K562 (cell line): ENCODE measurements around the gene PIM3. TPM values are rescaled to one million over a fixed set of nuclear protein-coding genes. Genes with fewer than 3 reads are reported as not detected.

Experiments
- AFF1 ChIP-seq, 2 experiments: fragments of 450-650 bp; IDR thresholded peaks; 2 replicates each; pipeline ENCODE4 v1.6.1; 2018; ENCODE audit warnings: mild to moderate bottlenecking in 2 of 2, low read depth in 1 of 2; ENCODE audit not compliant: partially characterized antibody in 2 of 2
- BCOR ChIP-seq: fragments of 450-650 bp; IDR thresholded peaks from 2 replicates; pipeline ENCODE4 v1.6.1; 2016
- BRF2 ChIP-seq: IDR thresholded peaks from 3 replicates; pipeline ENCODE4 v1.6.1; 2011; ENCODE audit warnings: borderline replicate concordance, mild to moderate bottlenecking; ENCODE audit not compliant: insufficient read length, insufficient read depth
- CTCFL ChIP-seq: IDR thresholded peaks from 2 replicates; pipeline ENCODE4 v1.6.1; 2011; ENCODE audit warnings: borderline replicate concordance, low read depth, mild to moderate bottlenecking, moderate library complexity, low read length; ENCODE audit not compliant: insufficient read depth, poor library complexity, severe bottlenecking
- DEAF1 ChIP-seq: fragments of 450-650 bp; formaldehyde crosslinking; IDR thresholded peaks from 2 replicates; pipeline ENCODE4 v1.4.0; 2020; ENCODE audit warnings: mild to moderate bottlenecking, moderate library complexity
- EWSR1 ChIP-seq: fragments of 450-650 bp; IDR thresholded peaks from 2 replicates; pipeline ENCODE4 v1.6.1; 2018; ENCODE audit warnings: borderline replicate concordance, mild to moderate bottlenecking, low read depth, moderate library complexity; ENCODE audit not compliant: partially characterized antibody
- FOXJ3 ChIP-seq: sonication (generic); formaldehyde crosslinking; IDR thresholded peaks from 2 replicates; pipeline ENCODE4 v1.4.0; 2020; ENCODE audit warnings: mild to moderate bottlenecking, missing genetic modification reagents
- HEY1 ChIP-seq: fragments of 250-450 bp; sonication (Bioruptor Pico); IDR thresholded peaks from 2 replicates; pipeline ENCODE4 v1.5.0; 2020; ENCODE audit warnings: mild to moderate bottlenecking, moderate library complexity, borderline replicate concordance
- KDM2B ChIP-seq: fragments of 250-450 bp; sonication (Bioruptor Pico); IDR thresholded peaks from 2 replicates; pipeline ENCODE4 v1.8.0; 2021; ENCODE audit warnings: mild to moderate bottlenecking, moderate library complexity
- MAFG ChIP-seq: fragments of 450-650 bp; conservative IDR thresholded peaks from 2 replicates; pipeline ENCODE4 v1.6.1; 2016; ENCODE audit warnings: missing genetic modification characterization, missing compliant biosample characterization
- MBD2 ChIP-seq: sonication (generic); IDR thresholded peaks from 2 replicates; pipeline ENCODE4 v1.6.1; 2016; ENCODE audit warnings: low read depth, borderline replicate concordance
- MCM2 ChIP-seq: fragments of 450-650 bp; IDR thresholded peaks from 2 replicates; pipeline ENCODE4 v1.6.1; 2017; ENCODE audit warnings: low read depth, mild to moderate bottlenecking
- POLR2B ChIP-seq: fragments of 450-650 bp; IDR thresholded peaks from 2 replicates; pipeline ENCODE4 v1.6.1; 2018; ENCODE audit warnings: low read depth; ENCODE audit not compliant: partially characterized antibody
- SIN3A ChIP-seq, 2 experiments: fragments of 150-350 bp in 1 of 2; IDR thresholded peaks; 2 replicates each; pipeline ENCODE4 v1.6.1; 2011 to 2016; ENCODE audit warnings: borderline replicate concordance in 2 of 2, low read depth in 2 of 2, low read length in 2 of 2, mild to moderate bottlenecking in 2 of 2, moderate library complexity in 2 of 2; ENCODE audit not compliant: control insufficient read depth in 1 of 2
- ZC3H8 ChIP-seq: fragments of 450-650 bp; IDR thresholded peaks from 2 replicates; pipeline ENCODE4 v1.6.1; 2017
- ZNF121 ChIP-seq: sonication (generic); formaldehyde crosslinking; conservative IDR thresholded peaks from 2 replicates; pipeline ENCODE4 v1.8.0; 2022; ENCODE audit warnings: missing genetic modification reagents
- ZNF324 ChIP-seq: fragments of 250-450 bp; sonication (Bioruptor Pico); IDR thresholded peaks from 2 replicates; pipeline ENCODE4 v1.4.0; 2020; ENCODE audit warnings: mild to moderate bottlenecking
- ZNF57 ChIP-seq: fragments of 450-650 bp; formaldehyde crosslinking; IDR thresholded peaks from 2 replicates; pipeline ENCODE4 v1.4.0; 2020; ENCODE audit warnings: mild to moderate bottlenecking, moderate library complexity
- ZNF77 ChIP-seq: fragments of 250-450 bp; sonication (Bioruptor Pico); IDR thresholded peaks from 2 replicates; pipeline ENCODE4 v1.5.0; 2020
- polyA plus RNA-seq, 8 experiments: library from polyadenylated mRNA; depleted of rRNA in 4 of 8; stranded (reverse) in 5 of 8; unstranded in 3 of 8; fragments of >200 nt; fragmentation: Nextera tagmentation in 2 of 8; fragmentation: Illumina TruSeq in 1 of 8; extraction: Ambion mirVana in 2 of 8; extraction: Trizol in 1 of 8; gene quantifications; 2 replicates each; pipeline versions ENCODE4 v1.2.1 to v1.2.3, GENCODE V29; 2011 to 2014; ENCODE audit warnings: inconsistent platforms in 1 of 8, missing spikeins in 1 of 8
- total RNA-seq, 7 experiments: library from RNA; depleted of rRNA in 6 of 7; stranded (reverse); fragments of >200 nt in 6 of 7; fragmentation: Illumina TruSeq in 2 of 7; extraction: Trizol in 2 of 7; gene quantifications; 2 replicates each; pipeline versions ENCODE4 v1.2.1 to v1.2.3, GENCODE V29; 2011 to 2021; ENCODE audit warnings: low replicate concordance in 1 of 7

PIM3 gene
- total and polyA plus RNA-seq, 9 of the 15 experiments (the other 6 are each of a cell fraction or from before 2014, with no cell fraction given) = 0.24 to 40.5 (median 5.3) TPM

- TF ChIP-seq BRF2 (no peak), ZNF57 (CRISPR knock-in tag) (no peak), ZC3H8 (no peak), BCOR (no peak), MAFG (no peak), HEY1 (CRISPR knock-in tag) (no peak), MCM2 (no peak), SIN3A (IDR thresholded peaks at IDR 0.05; ENCODE audit: borderline replicate concordance in 2 of 2, control insufficient read depth in 1 of 2, low read depth in 2 of 2, low read length in 2 of 2) (peak; percentile 44 to 52; a peak in 2 of 4 replicates), ZNF324 (CRISPR knock-in tag) (no peak), ZNF77 (CRISPR knock-in tag) (no peak), FOXJ3 (no peak), AFF1 (IDR thresholded peaks at IDR 0.05; ENCODE audit: low read depth in 1 of 2, partially characterized antibody in 2 of 2) (no peak), ZNF121 (CRISPR knock-in tag) (no peak), KDM2B (CRISPR knock-in tag) (no peak), MBD2 (peak; percentile 78; the same call in 1 of the 2 replicates), EWSR1 (no peak), CTCFL (no peak), POLR2B (peak; percentile 27), DEAF1 (CRISPR knock-in tag) (no peak)
Observed at GRCh38 chr22:49960159-49961004, at the start of gene PIM3 (continued).
